ENCODE measurements around the gene UGT3A1. TPM values are rescaled to one million over a fixed set of nuclear protein-coding genes. Genes with fewer than 3 reads are reported as not detected.
"Not testable (repeated sequence)": the region's sequence is repeated elsewhere in the genome, so short reads cannot be mapped to it uniquely, and the experiment has no call there.

The UGT3A1 gene, protein sequence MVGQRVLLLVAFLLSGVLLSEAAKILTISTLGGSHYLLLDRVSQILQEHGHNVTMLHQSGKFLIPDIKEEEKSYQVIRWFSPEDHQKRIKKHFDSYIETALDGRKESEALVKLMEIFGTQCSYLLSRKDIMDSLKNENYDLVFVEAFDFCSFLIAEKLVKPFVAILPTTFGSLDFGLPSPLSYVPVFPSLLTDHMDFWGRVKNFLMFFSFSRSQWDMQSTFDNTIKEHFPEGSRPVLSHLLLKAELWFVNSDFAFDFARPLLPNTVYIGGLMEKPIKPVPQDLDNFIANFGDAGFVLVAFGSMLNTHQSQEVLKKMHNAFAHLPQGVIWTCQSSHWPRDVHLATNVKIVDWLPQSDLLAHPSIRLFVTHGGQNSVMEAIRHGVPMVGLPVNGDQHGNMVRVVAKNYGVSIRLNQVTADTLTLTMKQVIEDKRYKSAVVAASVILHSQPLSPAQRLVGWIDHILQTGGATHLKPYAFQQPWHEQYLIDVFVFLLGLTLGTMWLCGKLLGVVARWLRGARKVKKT
- not detected for total RNA-seq

- Mint-ChIP-seq H3K36me3 (ENCODE audit: low read depth) (no peaks in the 10 kb centered on the region), H3K27me3 (peaks cover 17% of the 10 kb centered on the region), H3K27ac (no peak within 1 kb of the TSS), H3K9me3 (no peaks in the 10 kb centered on the region), H3K4me1 (no peaks in the 10 kb centered on the region), H3K4me3 (no peak within 1 kb of the TSS)
- no peak for ATAC-seq (replicated peaks)
Measured at GRCh38 chr5:35990941-35991611, at the start of gene UGT3A1. Gene UGT3A1, minus strand, starts transcription at chr5:35991390. Its CDS starts 150 bp downstream, at chr5:35991240.

DNA sequence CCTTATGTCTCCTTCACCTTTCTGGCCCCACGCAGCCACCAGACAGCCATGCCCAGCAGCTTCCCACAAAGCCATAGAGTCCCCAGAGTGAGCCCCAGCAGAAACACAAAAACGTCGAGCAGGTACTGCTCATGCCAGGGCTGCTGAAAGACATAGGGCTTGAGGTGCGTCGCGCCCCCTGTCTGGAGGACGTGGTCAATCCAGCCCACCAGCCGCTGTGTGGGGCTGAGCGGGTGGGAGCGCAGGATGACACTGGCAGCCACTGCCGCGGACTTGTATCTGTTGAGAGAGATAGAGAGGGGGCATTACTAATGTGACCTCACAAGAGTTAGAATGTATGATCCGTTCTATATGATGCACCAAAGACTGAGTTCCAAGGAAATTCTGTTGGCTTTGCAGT, 44.5 kb upstream of the UGT3A1 start:
- ATAC-seq (replicated peaks) = no peak
- H3K4me1 Mint-ChIP-seq = no peaks in the 10 kb centered on the region
- H3K4me3 Mint-ChIP-seq = no peak overlapping the region
- no peaks in the 10 kb centered on the region for H3K36me3 Mint-ChIP-seq (ENCODE audit: low read depth)
- H3K27ac Mint-ChIP-seq = no peak overlapping the region
- H3K9me3 Mint-ChIP-seq = no peaks in the 10 kb centered on the region
- H3K27me3 Mint-ChIP-seq = peaks cover 18% of the 10 kb centered on the region

GRCh38 chr5:36034536-36035134, 43.4 kb upstream of the UGT3A1 start:
- H3K36me3 Mint-ChIP-seq (ENCODE audit: low read depth); H3K27ac Mint-ChIP-seq; H3K4me1 Mint-ChIP-seq; ATAC-seq (replicated peaks); H3K9me3 Mint-ChIP-seq; H3K4me3 Mint-ChIP-seq: not testable (repeated sequence)
- H3K27me3 Mint-ChIP-seq = peaks cover 18% of the 10 kb centered on the region

- H3K9me3 Mint-ChIP-seq = no peaks in the 10 kb centered on the region
- H3K4me1 Mint-ChIP-seq = no peaks in the 10 kb centered on the region
- no peak for ATAC-seq (replicated peaks)
- H3K27me3 Mint-ChIP-seq = peaks cover 18% of the 10 kb centered on the region
- no peak overlapping the region for H3K27ac Mint-ChIP-seq
- H3K4me3 Mint-ChIP-seq = no peak overlapping the region
- no peaks in the 10 kb centered on the region for H3K36me3 Mint-ChIP-seq (ENCODE audit: low read depth)
Measured at GRCh38 chr5:36033486-36033885, 42.3 kb upstream of the UGT3A1 start.

DNA sequence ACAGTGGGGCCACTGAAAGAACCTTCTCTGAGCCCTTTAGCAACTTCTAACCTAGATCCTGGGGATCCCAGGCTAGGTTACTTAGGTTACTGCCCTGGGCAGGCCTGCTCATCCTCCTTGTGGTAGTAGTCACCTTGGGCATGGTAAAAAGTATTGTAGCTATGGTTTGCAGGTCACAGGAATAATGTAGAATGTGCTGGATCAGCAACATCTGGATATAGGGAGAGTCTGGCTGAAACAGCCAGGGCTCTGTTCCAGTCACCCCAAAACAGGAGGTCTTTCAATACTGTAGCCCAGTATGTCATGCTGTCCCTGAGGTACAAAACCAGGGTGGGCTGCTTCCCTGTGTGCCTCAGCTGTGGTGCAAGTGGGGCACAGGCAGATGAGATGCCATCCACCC, 41.9 kb upstream of the UGT3A1 start:
- Mint-ChIP-seq H3K9me3 (no peaks in the 10 kb centered on the region), H3K4me3 (no peak overlapping the region), H3K4me1 (no peaks in the 10 kb centered on the region), H3K27me3 (peaks cover 13% of the 10 kb centered on the region), H3K27ac (no peak overlapping the region), H3K36me3 (ENCODE audit: low read depth) (no peaks in the 10 kb centered on the region)
- no peak for ATAC-seq (replicated peaks)

DNA sequence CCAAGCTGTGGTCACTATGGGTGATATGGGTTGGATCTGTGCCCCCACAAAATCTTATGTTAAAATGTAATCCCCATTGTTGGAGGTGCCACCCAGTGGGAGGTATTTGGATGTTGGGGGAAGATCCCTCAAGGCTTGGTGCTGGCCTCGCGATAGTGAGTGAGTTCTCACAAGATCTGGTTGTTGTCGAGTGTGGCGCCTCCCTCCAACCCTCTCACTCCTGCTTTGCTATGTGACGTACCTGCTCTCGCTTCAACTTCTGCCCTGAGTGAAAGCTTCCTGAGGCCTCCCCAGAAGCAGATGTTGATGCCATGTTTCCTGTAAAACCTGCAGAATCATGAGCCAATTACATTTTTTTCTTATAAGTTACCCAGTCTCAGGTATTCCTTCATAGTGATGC, 40.0 kb upstream of the UGT3A1 start:
- no peaks in the 10 kb centered on the region for H3K36me3 Mint-ChIP-seq (ENCODE audit: low read depth)

GRCh38 chr5:36029914-36030313, 38.7 kb upstream of the UGT3A1 start:
- Mint-ChIP-seq H3K27ac (no peak overlapping the region), H3K4me1 (no peaks in the 10 kb centered on the region), H3K27me3 (peaks cover 11% of the 10 kb centered on the region), H3K36me3 (ENCODE audit: low read depth) (no peaks in the 10 kb centered on the region), H3K4me3 (no peak overlapping the region), H3K9me3 (no peaks in the 10 kb centered on the region)
- no peak for ATAC-seq (replicated peaks)

More for the DNA sequence above, 40.0 kb upstream of the UGT3A1 start:
- ATAC-seq (replicated peaks) = no peak
- Mint-ChIP-seq H3K27me3 (peaks cover 12% of the 10 kb centered on the region), H3K27ac (no peak overlapping the region), H3K9me3 (no peaks in the 10 kb centered on the region), H3K4me3 (no peak overlapping the region), H3K4me1 (no peaks in the 10 kb centered on the region)

- Mint-ChIP-seq H3K4me3 (no peak overlapping the region), H3K27me3 (peaks cover 21% of the 10 kb centered on the region), H3K9me3 (peaks cover 6% of the 10 kb centered on the region), H3K4me1 (no peaks in the 10 kb centered on the region), H3K27ac (no peak overlapping the region), H3K36me3 (ENCODE audit: low read depth) (no peaks in the 10 kb centered on the region)
- no peak for ATAC-seq (replicated peaks)
Measured at GRCh38 chr5:36028816-36029465, 37.8 kb upstream of the UGT3A1 start.

DNA sequence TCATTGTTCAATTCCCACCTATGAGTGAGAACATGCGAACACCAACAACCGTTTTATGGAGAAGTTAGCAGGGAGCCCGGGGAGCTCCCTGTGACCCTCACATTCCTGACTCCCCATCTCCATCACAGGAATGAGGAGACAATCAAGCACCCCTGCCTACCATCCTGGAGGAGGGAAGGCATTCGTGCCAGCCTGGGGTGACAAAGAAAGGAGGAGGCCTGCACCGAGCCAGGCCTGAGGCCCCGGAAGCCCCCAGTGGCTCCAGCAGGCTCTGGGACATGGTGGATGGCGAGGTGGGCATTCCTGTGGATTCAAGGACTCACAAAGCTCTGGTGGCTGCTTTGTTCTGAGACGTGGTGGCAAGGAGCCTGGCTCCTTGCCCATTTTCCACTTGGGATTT, 36.5 kb upstream of the UGT3A1 start:
- H3K9me3 Mint-ChIP-seq = peaks cover 8% of the 10 kb centered on the region
- no peak for ATAC-seq (replicated peaks)
- H3K4me3 Mint-ChIP-seq = no peak overlapping the region
- no peaks in the 10 kb centered on the region for H3K36me3 Mint-ChIP-seq (ENCODE audit: low read depth)
- no peaks in the 10 kb centered on the region for H3K4me1 Mint-ChIP-seq
- H3K27me3 Mint-ChIP-seq = peaks cover 21% of the 10 kb centered on the region
- H3K27ac Mint-ChIP-seq = no peak overlapping the region

GRCh38 chr5:36026706-36027465, 35.7 kb upstream of the UGT3A1 start:
- Mint-ChIP-seq H3K4me3 (no peak overlapping the region), H3K9me3 (peaks cover 8% of the 10 kb centered on the region), H3K27ac (no peak overlapping the region), H3K27me3 (peaks cover 18% of the 10 kb centered on the region), H3K36me3 (ENCODE audit: low read depth) (no peaks in the 10 kb centered on the region), H3K4me1 (no peaks in the 10 kb centered on the region)
- no peak for ATAC-seq (replicated peaks)

- H3K36me3 Mint-ChIP-seq (ENCODE audit: low read depth); H3K27ac Mint-ChIP-seq; H3K4me3 Mint-ChIP-seq; ATAC-seq (replicated peaks); H3K9me3 Mint-ChIP-seq; H3K4me1 Mint-ChIP-seq: not testable (repeated sequence)
- H3K27me3 Mint-ChIP-seq = peaks cover 23% of the 10 kb centered on the region
Measured at GRCh38 chr5:36022246-36022645, 31.1 kb upstream of the UGT3A1 start.

- H3K4me1 Mint-ChIP-seq; H3K36me3 Mint-ChIP-seq (ENCODE audit: low read depth); ATAC-seq (replicated peaks); H3K4me3 Mint-ChIP-seq; H3K27ac Mint-ChIP-seq: not testable (repeated sequence)
- Mint-ChIP-seq H3K9me3 (peaks cover 11% of the 10 kb centered on the region), H3K27me3 (peaks cover 13% of the 10 kb centered on the region)
Measured at GRCh38 chr5:36019584-36019983, 28.4 kb upstream of the UGT3A1 start.

DNA sequence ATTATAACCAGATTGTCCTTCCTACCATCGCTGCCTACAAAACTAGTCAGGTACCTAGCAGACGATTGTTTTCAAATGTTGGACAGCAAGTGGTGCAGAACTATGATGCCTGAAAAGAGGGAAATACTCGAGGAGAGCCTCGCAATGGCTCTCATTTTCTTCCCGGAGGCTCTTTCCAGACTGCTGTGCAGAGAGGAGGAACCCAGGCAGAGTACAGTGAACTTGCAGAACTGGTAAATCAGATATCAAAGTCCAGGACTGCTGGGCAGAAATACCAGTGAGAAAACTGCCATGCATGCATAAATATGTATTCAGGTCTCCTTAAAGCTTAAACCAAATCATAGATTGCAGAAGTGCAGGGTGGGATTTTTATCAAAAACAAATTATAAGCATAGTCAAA, 26.4 kb upstream of the UGT3A1 start:
- H3K9me3 Mint-ChIP-seq = peaks cover 3% of the 10 kb centered on the region

GRCh38 chr5:36017004-36017403, 25.8 kb upstream of the UGT3A1 start:
- Mint-ChIP-seq H3K4me3 (no peak overlapping the region), H3K27ac (no peak overlapping the region), H3K27me3 (peaks cover 4% of the 10 kb centered on the region), H3K36me3 (ENCODE audit: low read depth) (no peaks in the 10 kb centered on the region), H3K4me1 (no peaks in the 10 kb centered on the region), H3K9me3 (peaks cover 3% of the 10 kb centered on the region)
- no peak for ATAC-seq (replicated peaks)

More for the DNA sequence above, 26.4 kb upstream of the UGT3A1 start:
- ATAC-seq (replicated peaks) = no peak
- H3K4me1 Mint-ChIP-seq = no peaks in the 10 kb centered on the region
- H3K27me3 Mint-ChIP-seq = peaks cover 4% of the 10 kb centered on the region
- no peaks in the 10 kb centered on the region for H3K36me3 Mint-ChIP-seq (ENCODE audit: low read depth)
- H3K27ac Mint-ChIP-seq = no peak overlapping the region
- H3K4me3 Mint-ChIP-seq = no peak overlapping the region

Data from activated T-helper 17 cell treated with anti-CD3 and anti-CD28 coated beads, Interleukin-2, amount 50 U/mL, for 72 hours (primary cell).